SU-DHL-6 (cell line): Measurements from ENCODE around the gene PRR18.

Experiments used
- H2AFZ ChIP-seq: fragments of 200-600 bp; sonication (generic); 2 replicates; pipeline ENCODE4 v1.6.1; 2014; ENCODE audit warnings: low read depth, mild to moderate bottlenecking, moderate library complexity, mixed read lengths, antibody characterized with exemption, low read length; ENCODE audit not compliant: severe bottlenecking
- H3F3A ChIP-seq: fragments of 200-600 bp; shearing (Covaris generic); 2 replicates; pipeline ENCODE4 v1.6.0; 2016; ENCODE audit warnings: antibody characterized with exemption, mild to moderate bottlenecking; ENCODE audit not compliant: insufficient read depth
- H3K27ac ChIP-seq: fragments of 200-600 bp; sonication (generic); 2 replicates; pipeline ENCODE4 v1.5.1; 2016; ENCODE audit warnings: low read depth, mild to moderate bottlenecking, low read length, moderate library complexity, mixed read lengths
- H3K27me3 ChIP-seq: fragments of 200-600 bp; sonication (generic), shearing (Covaris generic); 2 replicates; pipeline ENCODE4 v1.6.0; 2014; ENCODE audit warnings: mild to moderate bottlenecking, low read length
- H3K36me3 ChIP-seq: fragments of 200-600 bp; sonication (generic); 2 replicates; pipeline ENCODE4 v1.6.1; 2014; ENCODE audit warnings: mild to moderate bottlenecking, low read length, mixed read lengths
- H3K4me2 ChIP-seq: fragments of 300-600, 200-600 bp; shearing (Covaris generic), sonication (generic); 2 replicates; pipeline ENCODE4 v1.6.0; 2014; ENCODE audit warnings: low read length, low read depth, mild to moderate bottlenecking; ENCODE audit not compliant: poor library complexity, severe bottlenecking
- H3K4me3 ChIP-seq: fragments of 200-600 bp; sonication (generic); 2 replicates; pipeline ENCODE4 v1.5.1; 2014; ENCODE audit warnings: antibody characterized with exemption, low read length, mild to moderate bottlenecking, mixed read lengths; ENCODE audit not compliant: insufficient read depth, poor library complexity, severe bottlenecking
- H3K79me2 ChIP-seq: fragments of 200-600 bp; sonication (generic); 2 replicates; pipeline ENCODE4 v1.6.1; 2014; ENCODE audit warnings: mild to moderate bottlenecking, low read length, moderate library complexity; ENCODE audit not compliant: insufficient read depth
- H3K9ac ChIP-seq: fragments of 200-600 bp; sonication (generic); 2 replicates; pipeline ENCODE4 v1.7.0; 2014; ENCODE audit warnings: mild to moderate bottlenecking, low read length
- H3K9me2 ChIP-seq: fragments of 200-600 bp; sonication (generic); replicated peaks from 2 replicates; pipeline ENCODE4 v1.6.1; 2014; ENCODE audit warnings: low read length; ENCODE audit not compliant: insufficient read depth
- H3K9me3 ChIP-seq: fragments of 200-600 bp; sonication (generic); 2 replicates; pipeline ENCODE4 v1.6.1; 2014; ENCODE audit warnings: low read length, mixed read lengths; ENCODE audit not compliant: insufficient read depth
- H4K20me1 ChIP-seq: fragments of 200-600 bp; sonication (generic); 2 replicates; pipeline ENCODE4 v1.6.1; 2014; ENCODE audit warnings: low read depth, mild to moderate bottlenecking, antibody characterized with exemption, low read length, moderate library complexity, mixed read lengths
- CTCF ChIP-seq: fragments of 200-600 bp; sonication (generic); IDR thresholded peaks from one replicate; pipeline ENCODE4 v1.5.1; 2017; ENCODE audit warnings: antibody characterized with exemption, mild to moderate bottlenecking, low read length, moderate library complexity; ENCODE audit not compliant: insufficient read depth, poor library complexity, severe bottlenecking
- EZH2phosphoT487 ChIP-seq: fragments of 200-600 bp; sonication (generic), shearing (Covaris generic); conservative IDR thresholded peaks from 2 replicates; pipeline ENCODE4 v1.6.1; 2018; ENCODE audit warnings: mild to moderate bottlenecking, antibody characterized with exemption, low read length, moderate library complexity, mixed read lengths

The PRR18 gene

GRCh38 chr6:166262743-166263515, 45.3 kb downstream of the PRR18 start:
- no peak overlapping the region for H3K9ac ChIP-seq
- no peak overlapping the region for H2AFZ ChIP-seq
- no peaks in the 10 kb centered on the region for H3K27me3 ChIP-seq

GRCh38 chr6:166259296-166259977, 48.8 kb downstream of the PRR18 start:
- H3K4me3 ChIP-seq, result no peak overlapping the region
- H3K9me2 ChIP-seq, result no peaks in the 10 kb centered on the region
- no peaks in the 10 kb centered on the region for H3K9me3 ChIP-seq
- H4K20me1 ChIP-seq, result no peaks in the 10 kb centered on the region
- H3K9ac ChIP-seq, result no peak overlapping the region
- no peaks in the 10 kb centered on the region for H3K79me2 ChIP-seq
- TF ChIP-seq EZH2phosphoT487, result no peak
- TF ChIP-seq CTCF, result no peak
- no peaks in the 10 kb centered on the region for H3F3A ChIP-seq
- no peaks in the 10 kb centered on the region for H3K27me3 ChIP-seq
- H3K4me2 ChIP-seq, result no peak overlapping the region
- H2AFZ ChIP-seq, result no peak overlapping the region
- H3K36me3 ChIP-seq, result no peaks in the 10 kb centered on the region
- no peak overlapping the region for H3K27ac ChIP-seq

More at GRCh38 chr6:166262743-166263515, 45.3 kb downstream of the PRR18 start:
- no peak overlapping the region for H3K4me3 ChIP-seq
- H3F3A ChIP-seq, result no peaks in the 10 kb centered on the region
- TF ChIP-seq CTCF (no peak), EZH2phosphoT487 (no peak)
- no peaks in the 10 kb centered on the region for H4K20me1 ChIP-seq
- no peaks in the 10 kb centered on the region for H3K9me2 ChIP-seq
- H3K79me2 ChIP-seq, result no peaks in the 10 kb centered on the region
- no peaks in the 10 kb centered on the region for H3K36me3 ChIP-seq
- no peak overlapping the region for H3K27ac ChIP-seq
- H3K4me2 ChIP-seq, result no peak overlapping the region
- H3K9me3 ChIP-seq, result no peaks in the 10 kb centered on the region

- H3K9ac ChIP-seq, result no peak overlapping the region
Measured at GRCh38 chr6:166258854-166259276, 49.3 kb downstream of the PRR18 start.

More at GRCh38 chr6:166258854-166259276, 49.3 kb downstream of the PRR18 start:
- Histone ChIP-seq H3K36me3 (no peaks in the 10 kb centered on the region), H2AFZ (no peak overlapping the region), H3F3A (no peaks in the 10 kb centered on the region), H3K27ac (no peak overlapping the region), H3K79me2 (no peaks in the 10 kb centered on the region), H3K4me3 (no peak overlapping the region), H3K4me2 (no peak overlapping the region), H3K9me3 (no peaks in the 10 kb centered on the region), H4K20me1 (no peaks in the 10 kb centered on the region), H3K27me3 (no peaks in the 10 kb centered on the region; the same call in 1 of the 2 replicates), H3K9me2 (no peaks in the 10 kb centered on the region)
- TF ChIP-seq CTCF (no peak), EZH2phosphoT487 (no peak)
